HG03064 (cell line): ENCODE results near the gene ADAM10.

ENCODE experiments used
- ATAC-seq: cut with Tn5 transposase; IDR thresholded peaks from one replicate; pipeline ENCODE4 v1.9.1; 2021; ENCODE audit warnings: low read depth; ENCODE audit not compliant: unreplicated experiment

ADAM10 gene

GRCh38 chr15:58716027-58716426, 33.5 kb downstream of the ADAM10 start:
- ATAC-seq, result no peak

- no peak for ATAC-seq
These were observed 34.1 kb downstream of the ADAM10 start for GRCh38 chr15:58715266-58715917.

GRCh38 chr15:58710701-58711100, 38.8 kb downstream of the ADAM10 start:
- no peak for ATAC-seq

- ATAC-seq, result no peak
These were observed 42.1 kb downstream of the ADAM10 start for GRCh38 chr15:58707397-58707796.

- no peak for ATAC-seq
These were observed 44.4 kb downstream of the ADAM10 start for GRCh38 chr15:58705105-58705504.

GRCh38 chr15:58704155-58704865, 45.2 kb downstream of the ADAM10 start:
- no peak for ATAC-seq

GRCh38 chr15:58703610-58704009, 45.9 kb downstream of the ADAM10 start:
- no peak for ATAC-seq

- ATAC-seq, result no peak
These were observed 47.3 kb downstream of the ADAM10 start for GRCh38 chr15:58702233-58702632.

- ATAC-seq, result no peak
These were observed 48.1 kb downstream of the ADAM10 start for GRCh38 chr15:58701376-58701775.

- no peak for ATAC-seq
These were observed 49.7 kb downstream of the ADAM10 start for GRCh38 chr15:58699769-58700168.

- no peak for ATAC-seq
These were observed 50.4 kb downstream of the ADAM10 start for GRCh38 chr15:58698887-58699641.

GRCh38 chr15:58697220-58697619, 52.3 kb downstream of the ADAM10 start:
- ATAC-seq, result no peak

GRCh38 chr15:58696738-58697137, 52.8 kb downstream of the ADAM10 start:
- no peak for ATAC-seq

GRCh38 chr15:58694641-58695398, 54.7 kb downstream of the ADAM10 start:
- no peak for ATAC-seq

GRCh38 chr15:58690703-58691102, 58.8 kb downstream of the ADAM10 start:
- ATAC-seq, result peak; percentile 69

GRCh38 chr15:58689646-58690045, 59.9 kb downstream of the ADAM10 start:
- ATAC-seq, result no peak

- no peak for ATAC-seq
These were observed 63.2 kb downstream of the ADAM10 start for GRCh38 chr15:58686286-58686685.

GRCh38 chr15:58684751-58685150, 64.8 kb downstream of the ADAM10 start:
- no peak for ATAC-seq

- ATAC-seq, result no peak
These were observed 65.3 kb downstream of the ADAM10 start for GRCh38 chr15:58684036-58684710.

GRCh38 chr15:58682234-58682633, 67.3 kb downstream of the ADAM10 start:
- ATAC-seq, result no peak
